Measurements from ENCODE around the gene WDFY4. TPM values are rescaled to one million over a fixed set of nuclear protein-coding genes. Genes with fewer than 3 reads are reported as not detected.

Gene WDFY4
- total and polyA plus RNA-seq, 2 of the 13 experiments (the other 11 are each of a cell fraction or from before 2014, with no cell fraction given) = not detected

DNA sequence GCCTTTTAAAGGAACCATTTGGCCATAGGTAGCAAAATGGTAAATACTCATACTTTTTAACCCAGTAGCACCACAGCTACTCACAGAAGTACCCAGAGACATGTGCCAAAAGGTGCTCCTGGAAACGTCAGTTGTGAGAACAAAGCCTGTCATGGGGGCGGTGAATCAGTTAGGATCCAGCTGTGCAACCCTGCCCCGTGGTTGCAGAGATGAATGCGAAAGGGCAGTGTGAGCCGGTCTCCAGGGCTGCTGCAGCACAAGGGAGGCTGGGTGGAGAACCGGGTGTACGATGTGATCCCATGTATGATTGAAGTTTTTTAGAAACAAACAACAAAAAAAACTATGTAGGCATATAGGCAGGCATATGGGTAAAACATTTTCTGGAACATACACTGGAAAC lies 256.3 kb downstream of the WDFY4 start:
- no peak overlapping the region for H3K9ac ChIP-seq (ENCODE audit: insufficient read depth, low read depth, low read length)
- DNase-seq (ENCODE audit: low spot score) = no peak
- no TSS peak for BruUV-seq (replicated peaks)
- H3K4me3 ChIP-seq (replicated peaks in 1 of 3; ENCODE audit: insufficient read depth in 1 of 3, low read depth in 2 of 3, low read length in 3 of 3) = no peak overlapping the region
- H3K79me2 ChIP-seq (ENCODE audit: insufficient read depth, low read length) = no peaks in the 10 kb centered on the region
- no peak for FAIRE-seq
- H3K36me3 ChIP-seq (replicated peaks in 1 of 2; ENCODE audit: control insufficient read depth in 1 of 2, insufficient read depth in 2 of 2, low read length in 2 of 2) = no peaks in the 10 kb centered on the region
- H3K27me3 ChIP-seq (ENCODE audit: control insufficient read depth in 1 of 2, insufficient read depth in 2 of 2, low read length in 2 of 2) = peaks cover 4 to 10% of the 10 kb centered on the region in 2 experiments; a peak in 3 of 5 replicates
- ChIA-PET CTCF (ENCODE audit: low intra/inter-chr PET ratio, low total read pairs) (no interaction called here), POLR2A (no interaction called here)
- H3K4me2 ChIP-seq (ENCODE audit: low read depth, low read length) = no peak overlapping the region
- 14% methylated on average over 7 of the region's 7 CpGs for WGBS (ENCODE audit: low lambda C conversion rate)
- H3K9me3 ChIP-seq (ENCODE audit: low read length) = no peaks in the 10 kb centered on the region
- no peak overlapping the region for H2AFZ ChIP-seq (ENCODE audit: low read length)
- ATAC-seq = no peak
- H4K20me1 ChIP-seq (ENCODE audit: insufficient read depth, low read length) = no peaks in the 10 kb centered on the region
- intact Hi-C loops (cut with micrococcal nuclease; ENCODE audit: unreplicated experiment) = no loop called here
- H3K4me1 ChIP-seq (ENCODE audit: insufficient read depth, low read length) = no peaks in the 10 kb centered on the region
- in situ Hi-C loops (cut with HindIII; ENCODE audit: extremely low pct_ligation_motif_present, low pct_unique_long_range_greater_than_20kb) = no loop called here
- no peak overlapping the region for H3K27ac ChIP-seq (ENCODE audit: extremely low read length, insufficient read depth, low read length)
- TF ChIP-seq TEAD2 (CRISPR knock-in tag; IDR thresholded peaks at IDR 0.05) (no peak), CREB1 (IDR thresholded peaks at IDR 0.05) (no peak), CREB1 (CRISPR knock-in tag; IDR thresholded peaks at IDR 0.05) (no peak), FOXJ3 (CRISPR knock-in tag; IDR thresholded peaks at IDR 0.05; ENCODE audit: borderline replicate concordance) (no peak), FIP1L1 (IDR thresholded peaks at IDR 0.05; ENCODE audit: borderline replicate concordance, insufficient read depth, low read depth, low read length) (no peak), ATF2 (CRISPR knock-in tag; IDR thresholded peaks at IDR 0.05) (no peak), HHEX (CRISPR knock-in tag; IDR thresholded peaks at IDR 0.05) (no peak), PLSCR1 (CRISPR knock-in tag; IDR thresholded peaks at IDR 0.05; ENCODE audit: borderline replicate concordance) (no peak), U2AF2 (IDR thresholded peaks at IDR 0.05; ENCODE audit: low read depth, low read length) (no peak), ZNF570 (CRISPR knock-in tag; IDR thresholded peaks at IDR 0.05; ENCODE audit: borderline replicate concordance) (no peak), PTBP1 (IDR thresholded peaks at IDR 0.05; ENCODE audit: low read depth, low read length, poor library complexity, severe bottlenecking) (no peak), ZSCAN29 (CRISPR knock-in tag; conservative IDR thresholded peaks at IDR 0.05) (no peak), ZNF512B (CRISPR knock-in tag; IDR thresholded peaks at IDR 0.05; ENCODE audit: borderline replicate concordance) (no peak), ZBTB7B (CRISPR knock-in tag; IDR thresholded peaks at IDR 0.05) (no peak), ZFAT (CRISPR knock-in tag; conservative IDR thresholded peaks at IDR 0.05) (no peak), ZNF10 (CRISPR knock-in tag; IDR thresholded peaks at IDR 0.05; ENCODE audit: borderline replicate concordance, low read depth) (no peak), BRCA1 (CRISPR knock-in tag; IDR thresholded peaks at IDR 0.05) (no peak), KAT2B (IDR thresholded peaks at IDR 0.05; ENCODE audit: borderline replicate concordance, low read depth, low read length) (no peak), ZNF780A (CRISPR knock-in tag; IDR thresholded peaks at IDR 0.05) (no peak)
- TF ChIP-seq, protein P1, sequence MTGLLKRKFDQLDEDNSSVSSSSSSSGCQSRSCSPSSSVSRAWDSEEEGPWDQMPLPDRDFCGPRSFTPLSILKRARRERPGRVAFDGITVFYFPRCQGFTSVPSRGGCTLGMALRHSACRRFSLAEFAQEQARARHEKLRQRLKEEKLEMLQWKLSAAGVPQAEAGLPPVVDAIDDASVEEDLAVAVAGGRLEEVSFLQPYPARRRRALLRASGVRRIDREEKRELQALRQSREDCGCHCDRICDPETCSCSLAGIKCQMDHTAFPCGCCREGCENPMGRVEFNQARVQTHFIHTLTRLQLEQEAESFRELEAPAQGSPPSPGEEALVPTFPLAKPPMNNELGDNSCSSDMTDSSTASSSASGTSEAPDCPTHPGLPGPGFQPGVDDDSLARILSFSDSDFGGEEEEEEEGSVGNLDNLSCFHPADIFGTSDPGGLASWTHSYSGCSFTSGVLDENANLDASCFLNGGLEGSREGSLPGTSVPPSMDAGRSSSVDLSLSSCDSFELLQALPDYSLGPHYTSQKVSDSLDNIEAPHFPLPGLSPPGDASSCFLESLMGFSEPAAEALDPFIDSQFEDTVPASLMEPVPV (CRISPR knock-in tag; IDR thresholded peaks at IDR 0.05) = no peak

All from HepG2 (cell line).